Transverse colon (tissue), 4 donors: ENCODE data around the gene KDM1B.

Experiments used
- CTCF ChIP-seq, 5 experiments: fragments of 200-600 bp in 3 of 5; fragments of 450-650 bp in 2 of 5; sonication (generic) in 3 of 5; IDR thresholded peaks; 1 replicate in 2 of 5; 2 replicates in 3 of 5; pipeline ENCODE4 v1.5.1; 2016 to 2017; ENCODE audit warnings: antibody characterized with exemption in 5 of 5, inconsistent platforms in 3 of 5, mild to moderate bottlenecking in 2 of 5, moderate library complexity in 1 of 5
- POLR2A ChIP-seq: fragments of 450-650 bp; IDR thresholded peaks from one replicate; pipeline ENCODE4 v1.6.1; 2016; ENCODE audit warnings: antibody characterized with exemption, mild to moderate bottlenecking, moderate library complexity
- POLR2AphosphoS5 ChIP-seq, 3 donors: sonication (generic); formaldehyde crosslinking; IDR thresholded peaks; one replicate each; pipeline ENCODE4 v1.6.1; 2016; ENCODE audit warnings: antibody characterized with exemption in 3 of 3

GRCh38 chr6:18221288-18221615 lies 66.0 kb downstream of the KDM1B start:
- TF ChIP-seq POLR2A (no peak), CTCF (IDR thresholded peaks at IDR 0.05) (no peak), POLR2AphosphoS5 (IDR thresholded peaks at IDR 0.05) (no peak)
